Neural cell (in vitro differentiated cells): ENCODE measurements around the gene TSHR.

Source experiments
- CTCF ChIP-seq: fragments of 450-650 bp; IDR thresholded peaks from 2 replicates; pipeline ENCODE4 v1.5.1; 2014; ENCODE audit warnings: antibody characterized with exemption, mild to moderate bottlenecking, moderate library complexity; ENCODE audit not compliant: poor library complexity, severe bottlenecking
- EP300 ChIP-seq: fragments of 450-650 bp; conservative IDR thresholded peaks from 2 replicates; pipeline ENCODE4 v1.6.1; 2014; ENCODE audit warnings: antibody characterized with exemption, mild to moderate bottlenecking, moderate library complexity; ENCODE audit not compliant: poor library complexity, severe bottlenecking
- EZH2 ChIP-seq: fragments of 200-600, 300-800 bp; shearing (Covaris generic), sonication (generic); IDR thresholded peaks from 2 replicates; pipeline ENCODE4 v1.6.1; 2014; ENCODE audit warnings: antibody characterized with exemption, low read length, borderline replicate concordance, mild to moderate bottlenecking; ENCODE audit not compliant: insufficient read depth, poor library complexity, severe bottlenecking
- MXI1 ChIP-seq: fragments of 450-650 bp; conservative IDR thresholded peaks from 2 replicates; pipeline ENCODE4 v1.6.1; 2014; ENCODE audit warnings: antibody characterized with exemption, mild to moderate bottlenecking; ENCODE audit not compliant: poor library complexity, severe bottlenecking
- POLR2AphosphoS5 ChIP-seq: IDR thresholded peaks from 2 replicates; pipeline ENCODE4 v1.6.1; 2012
- SMC3 ChIP-seq: fragments of 450-650 bp; conservative IDR thresholded peaks from 2 replicates; pipeline ENCODE4 v1.6.1; 2014; ENCODE audit warnings: antibody characterized with exemption, mild to moderate bottlenecking, moderate library complexity; ENCODE audit not compliant: poor library complexity
- TAF1 ChIP-seq: IDR thresholded peaks from 2 replicates; pipeline ENCODE4 v1.6.1; 2012; ENCODE audit warnings: low read depth

GRCh38 chr14:81062380-81062779 is 107.0 kb downstream of the TSHR start:
- TF ChIP-seq CTCF (no peak), EZH2 (no peak), EP300 (no peak), SMC3 (no peak), POLR2AphosphoS5 (no peak), TAF1 (no peak), MXI1 (no peak)
